Sigmoid colon (tissue), 7 donors: ENCODE measurements around the gene ZFYVE1. TPM values are rescaled to one million over a fixed set of nuclear protein-coding genes. Genes with fewer than 3 reads are reported as not detected.
"Not testable (repeated sequence)": the region's sequence is repeated elsewhere in the genome, so short reads cannot be mapped to it uniquely, and the experiment has no call there.

Experiments
- DNase-seq: peaks from one replicate; pipeline ENCODE4 v3.0.0-alpha.2; 2019
- H3K27ac ChIP-seq, 4 donors: fragments of 200-600 bp; sonication (generic); one replicate each; pipeline ENCODE4 v1.5.1; 2016 to 2019; ENCODE audit warnings: mild to moderate bottlenecking in 1 of 4
- H3K27me3 ChIP-seq, 3 donors: fragments of 200-600 bp; sonication (generic); one replicate each; pipeline ENCODE4 v1.5.1; 2019; ENCODE audit warnings: mild to moderate bottlenecking in 1 of 3
- H3K36me3 ChIP-seq, 4 donors: fragments of 200-600 bp; sonication (generic); one replicate each; pipeline ENCODE4 v1.5.1; 2016 to 2019
- H3K4me1 ChIP-seq, 4 donors: fragments of 200-600 bp; sonication (generic); one replicate each; pipeline ENCODE4 v1.5.1; 2017 to 2019
- H3K4me3 ChIP-seq, 4 donors: fragments of 200-600 bp; sonication (generic); one replicate each; pipeline ENCODE4 v1.5.1; 2017 to 2019; ENCODE audit warnings: mild to moderate bottlenecking in 2 of 4, moderate library complexity in 1 of 4
- H3K9me3 ChIP-seq, 4 donors: fragments of 200-600 bp in 3 of 4; sonication (generic) in 3 of 4; one replicate each; pipeline versions ENCODE4 v1.5.1 to v1.6.1; 2013 to 2019
- EP300 ChIP-seq, 4 donors: sonication (generic); formaldehyde crosslinking; IDR thresholded peaks; one replicate each; pipeline ENCODE4 v1.6.1; 2017; ENCODE audit warnings: antibody characterized with exemption in 4 of 4
- POLR2A ChIP-seq, 2 donors: fragments of 450-650 bp; IDR thresholded peaks; one replicate each; pipeline ENCODE4 v1.6.1; 2016; ENCODE audit warnings: antibody characterized with exemption in 2 of 2, mild to moderate bottlenecking in 2 of 2, moderate library complexity in 2 of 2
- POLR2AphosphoS5 ChIP-seq, 4 donors: sonication (generic); formaldehyde crosslinking; IDR thresholded peaks; one replicate each; pipeline ENCODE4 v1.6.1; 2017; ENCODE audit warnings: antibody characterized with exemption in 4 of 4
- WGBS, 2 donors: extraction: QIAGEN DNeasy Blood & Tissue Kit; methylation state at CpG; one replicate each; pipeline ENCODE4 v1.1.7; 2013; 5-methylcytosine and 5-hydroxymethylcytosine counted together
- intact Hi-C: fragments of 100-400 bp; cut with DNase I; formaldehyde crosslinking; loops from one replicate; pipeline ENCODE4 v1.15.1; 2023
- polyA plus RNA-seq, 3 donors: library from polyadenylated mRNA; stranded (reverse); fragments of 200-250 nt; gene quantifications; one replicate each; pipeline ENCODE4 v1.2.3, GENCODE V29; 2013
- total RNA-seq, 4 donors: library from RNA; depleted of rRNA; stranded (reverse); fragments of >200 nt; gene quantifications; one replicate each; pipeline ENCODE4 v1.1.0, GENCODE V29; 2016
- TF ChIP-seq, protein P1 (sequence below), 4 experiments: fragments of 450-650 bp in 3 of 4; fragments of 200-600 bp in 1 of 4; IDR thresholded peaks; one replicate each; pipeline ENCODE4 v1.5.1; 2016 to 2019; ENCODE audit warnings: antibody characterized with exemption in 4 of 4, mild to moderate bottlenecking in 3 of 4, moderate library complexity in 2 of 4
- donor health status: healthy with polysubstance abuse.
- donor health status: Bipolar disorder and iron deficiency.
- donor health status: healthy.

The ZFYVE1 gene
- total and polyA plus RNA-seq, 7 donors: 6.6 to 27.7 (median 15.5) TPM

DNA sequence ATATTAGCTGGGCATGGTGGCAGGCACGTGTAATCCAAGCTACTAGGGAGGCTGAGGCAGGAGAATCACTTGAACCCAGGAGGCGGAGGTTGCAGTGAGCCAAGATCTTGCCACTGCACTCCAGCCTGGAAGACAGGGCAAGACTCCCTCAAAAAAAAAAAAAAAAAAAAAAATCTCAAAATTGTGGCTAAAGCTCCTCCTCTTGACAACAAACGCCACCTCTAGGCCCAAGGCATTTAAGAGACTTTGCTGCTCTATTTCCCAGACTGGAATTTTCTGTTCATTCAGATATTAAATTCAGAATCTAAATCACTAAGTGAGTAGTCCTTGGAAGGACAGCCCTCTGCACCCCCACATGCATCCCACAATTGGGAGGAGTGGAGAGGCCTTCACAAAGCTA lies 1.4 kb downstream of the ZFYVE1 start:
- Histone ChIP-seq H3K27ac (peak overlapping the region in 1 of 4 donors; percentile 94), H3K4me1 (peaks cover 0 to 46% (median 38%) of the 10 kb centered on the region in 4 donors), H3K36me3 (peaks cover 10 to 23% (median 12%) of the 10 kb centered on the region in 4 donors), H3K27me3 (no peaks in the 10 kb centered on the region), H3K4me3 (peak overlapping the region in 2 of 4 donors; percentile 85 to 91), H3K9me3 (no peaks in the 10 kb centered on the region)
- TF ChIP-seq POLR2AphosphoS5 (IDR thresholded peaks at IDR 0.05): no peak
- no peak for TF ChIP-seq POLR2A (IDR thresholded peaks at IDR 0.05)
- TF ChIP-seq, protein P1, sequence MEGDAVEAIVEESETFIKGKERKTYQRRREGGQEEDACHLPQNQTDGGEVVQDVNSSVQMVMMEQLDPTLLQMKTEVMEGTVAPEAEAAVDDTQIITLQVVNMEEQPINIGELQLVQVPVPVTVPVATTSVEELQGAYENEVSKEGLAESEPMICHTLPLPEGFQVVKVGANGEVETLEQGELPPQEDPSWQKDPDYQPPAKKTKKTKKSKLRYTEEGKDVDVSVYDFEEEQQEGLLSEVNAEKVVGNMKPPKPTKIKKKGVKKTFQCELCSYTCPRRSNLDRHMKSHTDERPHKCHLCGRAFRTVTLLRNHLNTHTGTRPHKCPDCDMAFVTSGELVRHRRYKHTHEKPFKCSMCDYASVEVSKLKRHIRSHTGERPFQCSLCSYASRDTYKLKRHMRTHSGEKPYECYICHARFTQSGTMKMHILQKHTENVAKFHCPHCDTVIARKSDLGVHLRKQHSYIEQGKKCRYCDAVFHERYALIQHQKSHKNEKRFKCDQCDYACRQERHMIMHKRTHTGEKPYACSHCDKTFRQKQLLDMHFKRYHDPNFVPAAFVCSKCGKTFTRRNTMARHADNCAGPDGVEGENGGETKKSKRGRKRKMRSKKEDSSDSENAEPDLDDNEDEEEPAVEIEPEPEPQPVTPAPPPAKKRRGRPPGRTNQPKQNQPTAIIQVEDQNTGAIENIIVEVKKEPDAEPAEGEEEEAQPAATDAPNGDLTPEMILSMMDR (IDR thresholded peaks at IDR 0.05): no peak
- TF ChIP-seq EP300 (IDR thresholded peaks at IDR 0.05): no peak
- WGBS, 2 donors: 83 to 89% methylated on average over 3 of the region's 3 CpGs
- no peak for DNase-seq
- intact Hi-C loops: no loop called here

DNA sequence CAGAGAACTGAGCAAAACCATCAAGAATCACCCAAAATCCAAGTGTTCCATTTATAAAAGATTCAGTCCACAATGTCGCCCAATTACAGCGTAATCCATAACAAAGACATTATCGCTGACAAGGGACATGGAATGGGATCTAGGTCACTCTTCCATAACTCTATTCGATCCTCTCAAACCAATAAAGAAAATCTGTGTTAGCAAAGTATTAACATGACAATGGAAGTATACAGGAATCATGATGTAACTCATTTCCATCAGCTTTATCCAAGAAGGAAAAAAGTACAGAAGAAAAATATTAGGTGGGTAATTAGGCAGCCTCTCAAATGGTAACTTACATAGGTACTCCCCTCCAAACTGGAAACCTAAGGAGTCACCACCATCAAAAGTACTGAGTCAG lies 4.9 kb downstream of the ZFYVE1 start:
- H3K9me3 ChIP-seq: no peaks in the 10 kb centered on the region
- intact Hi-C loops: no loop called here
- 97 to 99% methylated on average over 4 of the region's 4 CpGs for WGBS, 2 donors
- peaks cover 11 to 46% (median 16%) of the 10 kb centered on the region in 4 donors for H3K36me3 ChIP-seq
- H3K4me1 ChIP-seq: peaks cover 0 to 57% (median 45%) of the 10 kb centered on the region in 4 donors
- no peak overlapping the region for H3K4me3 ChIP-seq
- no peak for TF ChIP-seq POLR2AphosphoS5 (IDR thresholded peaks at IDR 0.05)
- TF ChIP-seq, protein P1 (IDR thresholded peaks at IDR 0.05): no peak
- no peak for TF ChIP-seq EP300 (IDR thresholded peaks at IDR 0.05)
- no peak for TF ChIP-seq POLR2A (IDR thresholded peaks at IDR 0.05)
- no peaks in the 10 kb centered on the region for H3K27me3 ChIP-seq
- DNase-seq: no peak
- no peak overlapping the region for H3K27ac ChIP-seq

DNA sequence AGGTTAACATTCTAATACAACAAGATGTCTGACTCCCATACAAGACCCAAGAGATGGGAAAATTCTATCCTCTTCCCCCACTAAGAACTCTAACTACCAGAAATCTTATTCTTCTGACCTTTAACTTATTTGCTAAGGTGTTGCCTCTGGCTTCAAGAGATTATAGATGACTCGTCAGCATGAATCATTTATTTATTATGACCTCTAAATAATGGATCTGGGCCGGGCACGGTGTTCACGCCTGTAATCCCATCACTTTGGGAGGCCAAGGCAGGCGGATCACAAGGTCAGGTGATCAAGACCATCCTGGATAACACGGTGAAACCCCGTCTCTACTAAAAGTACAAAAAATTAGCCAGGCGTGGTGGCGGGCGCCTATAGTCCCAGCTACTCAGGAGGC lies 10.9 kb downstream of the ZFYVE1 start:
- H3K27me3 ChIP-seq, H3K27ac ChIP-seq, intact Hi-C loops, H3K9me3 ChIP-seq, DNase-seq, H3K4me3 ChIP-seq: not testable (repeated sequence)
- H3K36me3 ChIP-seq: peaks cover 0 to 59% (median 6%) of the 10 kb centered on the region in 4 donors
- H3K4me1 ChIP-seq: peaks cover 0 to 21% (median 13%) of the 10 kb centered on the region in 4 donors
- 84 to 95% methylated on average over 10 of the region's 10 CpGs for WGBS, 2 donors

DNA sequence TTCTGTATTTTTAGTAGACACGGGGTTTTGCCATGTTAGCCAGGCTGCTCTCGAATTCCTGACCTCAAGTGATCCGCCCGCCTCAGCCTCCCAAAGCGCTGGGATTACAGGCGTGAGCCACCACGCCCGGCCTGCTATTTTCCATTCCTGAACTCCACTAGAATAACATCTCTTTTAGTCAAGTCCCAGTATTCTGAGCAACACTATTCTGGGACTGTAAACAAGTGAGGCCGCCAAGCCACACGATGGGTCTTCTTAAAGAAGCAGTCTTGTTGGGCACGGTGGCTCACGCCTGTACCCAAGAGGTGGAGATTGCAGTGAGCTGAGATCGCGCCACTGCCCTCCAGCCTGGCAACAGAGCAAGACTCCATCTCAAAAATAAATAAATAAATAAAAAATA lies 11.4 kb downstream of the ZFYVE1 start:
- H3K27me3 ChIP-seq, H3K9me3 ChIP-seq, H3K4me3 ChIP-seq, intact Hi-C loops, H3K27ac ChIP-seq, DNase-seq: not testable (repeated sequence)
- Histone ChIP-seq H3K4me1 (peaks cover 0 to 21% (median 13%) of the 10 kb centered on the region in 4 donors), H3K36me3 (peaks cover 0 to 59% (median 6%) of the 10 kb centered on the region in 4 donors)
- 96 to 97% methylated on average over 14 of the region's 14 CpGs for WGBS, 2 donors

DNA sequence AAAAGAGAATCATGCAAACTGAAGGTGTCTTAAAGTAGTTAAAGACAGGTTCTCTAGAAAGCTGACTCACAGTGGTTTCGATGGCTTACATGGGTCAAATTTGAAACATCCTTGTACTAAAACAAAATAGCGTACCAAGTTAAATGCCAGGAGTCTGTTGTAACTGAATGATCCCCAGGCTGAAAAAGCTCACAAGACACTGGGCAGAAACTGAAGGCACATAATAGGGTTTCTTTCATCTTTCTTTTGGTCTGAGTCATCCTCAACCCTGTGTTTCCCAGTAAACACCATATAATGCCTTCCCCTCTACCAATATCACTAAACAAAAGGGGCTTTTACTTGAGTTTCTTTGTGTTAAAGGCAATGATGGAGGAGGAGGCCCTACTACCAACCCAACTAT lies 12.8 kb downstream of the ZFYVE1 start:
- no peak for DNase-seq
- Histone ChIP-seq H3K9me3 (no peaks in the 10 kb centered on the region), H3K4me3 (no peak overlapping the region), H3K27ac (peak overlapping the region in 3 of 4 donors; percentile 12 to 51 (median 31)), H3K27me3 (no peaks in the 10 kb centered on the region), H3K4me1 (peaks cover 0 to 32% (median 21%) of the 10 kb centered on the region in 4 donors), H3K36me3 (peaks cover 0 to 50% (median 6%) of the 10 kb centered on the region in 4 donors)
- 65 to 92% methylated on average over 2 of the region's 2 CpGs for whole genome bisulfite sequencing, 2 donors
- intact Hi-C loops: no loop called here
- TF ChIP-seq POLR2AphosphoS5 (IDR thresholded peaks at IDR 0.05): no peak
- TF ChIP-seq, protein P1 (IDR thresholded peaks at IDR 0.05): no peak
- TF ChIP-seq POLR2A (IDR thresholded peaks at IDR 0.05): no peak
- no peak for TF ChIP-seq EP300 (IDR thresholded peaks at IDR 0.05)

DNA sequence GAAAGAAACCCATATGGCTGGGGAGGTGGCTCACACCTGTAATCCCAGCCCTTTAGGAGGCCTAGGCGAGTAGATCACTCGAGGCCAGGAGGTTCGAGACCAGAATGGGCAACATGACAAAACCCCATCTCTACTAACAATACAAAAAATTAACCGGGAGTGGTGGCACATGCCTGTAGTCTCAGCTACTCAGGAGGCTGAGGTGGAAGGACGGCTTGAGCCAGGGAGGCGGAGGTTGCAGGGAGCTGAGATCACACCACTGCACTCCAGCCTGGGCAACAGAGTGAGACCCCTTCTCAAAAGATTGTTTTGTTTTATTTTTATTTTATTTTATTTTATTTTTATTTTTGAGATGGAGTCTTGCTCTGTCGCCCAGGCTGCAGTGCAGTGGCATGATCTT lies 15.7 kb downstream of the ZFYVE1 start:
- H3K27me3 ChIP-seq, DNase-seq, H3K4me3 ChIP-seq, H3K27ac ChIP-seq, H3K9me3 ChIP-seq, intact Hi-C loops: not testable (repeated sequence)
- WGBS, 2 donors: 93 to 97% methylated on average over 7 of the region's 7 CpGs
- Histone ChIP-seq H3K4me1 (peaks cover 0 to 42% (median 24%) of the 10 kb centered on the region in 4 donors), H3K36me3 (peaks cover 0 to 29% (median 0%) of the 10 kb centered on the region in 4 donors)
